IPS-NIHi11 (cell line): ENCODE results near the gene HGF.
A peak's percentile ranks its signal among the peaks of the same experiment; 100 is the strongest.
"Not testable (repeated sequence)": the region's sequence is repeated elsewhere in the genome, so short reads cannot be mapped to it uniquely, and the experiment has no call there.

ENCODE experiments used
- DNase-seq: peaks from one replicate; pipeline ENCODE4 v3.0.0; 2012; ENCODE audit warnings: mixed read lengths, low spot score

HGF gene

DNA sequence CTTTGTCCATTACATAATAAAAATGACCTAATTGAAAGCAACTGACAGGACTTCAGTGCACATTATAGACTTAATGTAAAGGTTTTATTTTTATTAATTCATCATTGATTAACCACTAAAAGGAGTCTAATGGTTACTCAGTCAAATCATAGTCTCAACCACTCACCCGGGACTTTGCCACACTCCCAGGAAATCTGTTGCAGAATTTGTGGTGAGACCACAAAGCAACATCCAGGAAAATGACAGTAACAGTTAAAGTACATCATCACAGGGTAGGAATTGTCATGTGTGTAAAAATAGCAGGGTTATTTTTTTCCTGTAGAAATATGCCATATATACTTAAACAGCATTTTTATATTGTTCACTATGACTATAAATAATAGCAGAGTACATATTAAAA lies 6.3 kb upstream of the HGF start:
- DNase-seq: no peak

DNA sequence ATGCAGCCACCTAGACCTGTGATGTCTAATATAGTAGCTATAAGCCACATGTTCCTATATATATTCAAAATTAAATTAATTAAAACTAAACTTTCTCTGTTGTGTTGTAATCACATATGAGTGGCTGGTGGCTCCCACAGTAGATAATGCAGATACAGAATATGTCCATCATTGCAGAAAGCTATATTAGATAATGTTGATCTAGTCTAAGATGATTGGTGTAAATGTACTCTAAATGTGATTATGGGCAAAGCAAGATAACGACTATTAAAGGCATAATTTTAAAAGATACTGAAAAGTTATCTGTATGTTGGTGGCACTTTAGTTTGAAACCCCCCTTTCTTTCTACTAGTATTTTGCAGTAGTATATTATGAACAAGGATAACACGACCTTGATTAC lies 5.7 kb upstream of the HGF start:
- no peak for DNase-seq

DNA sequence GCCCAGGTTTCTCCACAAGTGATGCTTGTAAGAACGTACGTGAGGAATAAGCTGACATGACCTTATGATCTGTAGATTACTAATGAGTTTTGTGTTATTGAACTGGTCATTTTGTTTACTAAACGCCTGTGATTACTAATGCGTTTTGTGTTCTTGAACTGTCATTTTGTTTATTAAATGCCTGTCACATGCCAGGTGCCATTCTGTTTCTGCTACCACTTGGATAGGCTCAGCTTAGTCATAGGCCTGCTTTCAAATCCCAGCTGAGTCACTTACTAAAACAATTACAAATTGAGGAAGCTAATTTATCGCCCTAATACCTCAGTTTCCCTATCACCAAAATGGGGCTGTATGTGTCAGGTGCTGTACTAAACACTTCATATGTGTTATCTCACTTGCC lies 4.7 kb upstream of the HGF start:
- DNase-seq: no peak

DNA sequence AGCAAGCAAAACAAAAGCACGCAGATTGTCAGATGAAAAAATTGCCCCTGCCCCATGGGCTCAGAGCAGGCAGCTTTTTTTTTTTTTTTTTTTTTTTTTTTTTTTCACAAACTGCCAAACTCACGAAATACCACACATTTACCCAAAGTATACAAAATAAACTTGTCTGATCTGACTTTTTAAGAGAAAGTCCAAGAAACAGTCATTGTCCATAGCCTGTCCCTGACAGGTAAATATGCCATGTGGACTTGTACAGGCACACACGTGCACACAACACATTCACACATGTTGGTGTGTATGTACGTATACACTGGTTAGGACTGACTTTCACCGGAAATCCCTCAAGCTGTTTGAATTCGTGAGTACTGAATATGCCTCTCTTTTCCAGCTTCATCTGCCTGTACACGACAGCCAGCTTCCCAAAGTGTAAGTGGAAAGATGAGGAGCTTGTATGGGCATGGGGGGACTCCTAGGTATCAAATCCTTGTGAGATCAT lies 929 bp upstream of the HGF start:
- DNase-seq: no peak

DNA sequence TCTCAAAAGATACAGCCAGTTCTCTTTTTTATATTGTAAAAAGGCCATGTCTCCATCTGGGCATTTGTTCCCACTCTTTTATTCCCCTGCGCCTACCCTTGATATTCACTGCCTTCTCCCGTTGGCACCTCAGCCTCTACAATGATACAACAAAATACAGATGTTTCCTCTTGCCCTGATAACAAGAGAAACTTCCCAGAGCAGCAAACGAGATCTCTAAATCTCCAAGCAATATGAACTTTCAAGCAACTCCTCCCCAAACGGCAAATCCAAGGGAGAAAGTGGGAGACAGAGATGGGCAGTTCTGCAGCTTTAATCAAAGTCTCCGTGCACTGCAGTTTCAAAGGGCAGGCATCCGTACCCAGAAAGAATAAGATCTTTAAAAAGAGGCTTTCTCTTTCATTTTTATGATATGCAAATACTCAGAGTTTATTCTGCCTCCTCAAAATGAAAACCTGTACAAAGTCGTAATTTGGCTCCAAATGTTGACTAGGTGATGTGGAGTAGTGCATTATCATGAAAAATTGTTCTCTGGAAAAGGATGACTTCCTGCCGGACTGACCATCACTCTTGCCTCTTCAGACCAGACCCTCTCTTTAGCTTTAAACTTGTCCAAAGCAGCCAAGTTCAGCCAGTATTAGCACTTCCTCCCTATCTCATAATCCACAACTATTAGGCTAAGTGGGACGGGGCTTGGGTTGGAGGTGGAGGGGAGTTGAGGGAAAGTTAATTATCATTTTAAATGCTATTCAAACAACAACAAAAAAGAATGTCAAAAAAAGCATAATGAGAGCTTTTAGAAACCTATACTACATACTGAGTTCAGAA lies 682 bp downstream of the HGF start:
- no peak for DNase-seq

DNA sequence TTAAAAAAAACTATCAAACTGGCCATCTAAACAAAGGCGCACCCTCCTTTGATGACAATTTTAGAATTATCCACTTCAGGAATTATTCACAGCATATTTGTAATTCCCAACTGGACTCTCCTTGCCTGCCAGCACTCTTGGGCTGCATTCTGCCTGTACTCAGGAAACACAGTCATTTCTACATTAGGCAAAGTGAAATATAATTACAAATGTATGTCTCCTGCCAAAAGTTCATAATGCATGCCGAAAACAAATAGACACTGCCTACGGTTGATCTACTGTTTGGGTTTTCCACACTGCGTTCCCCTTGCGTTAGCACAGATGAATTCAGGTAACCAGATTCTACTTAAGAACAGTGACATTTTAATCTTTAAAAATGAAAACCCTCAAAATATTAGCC lies 1.9 kb downstream of the HGF start:
- DNase-seq: no peak

DNA sequence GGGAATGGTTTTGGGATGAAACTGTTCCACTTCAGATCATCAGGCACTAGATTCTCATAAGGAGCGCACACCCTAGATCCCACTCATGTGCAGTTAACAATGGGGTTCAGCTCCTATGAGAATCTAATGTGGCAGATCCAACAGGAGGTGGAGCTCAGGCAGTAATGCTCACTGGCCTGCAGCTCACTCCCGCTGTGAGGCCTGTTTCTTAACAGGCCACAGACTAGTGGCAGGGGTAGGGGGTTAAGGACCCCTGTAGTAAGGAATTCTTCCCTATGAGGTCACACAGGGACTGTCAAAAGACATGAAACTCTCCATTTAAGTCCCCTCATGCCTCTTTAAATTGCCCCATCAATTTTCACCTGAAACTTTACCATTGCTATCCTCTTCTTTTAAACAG lies 8.0 kb downstream of the HGF start:
- peak; percentile 19 for DNase-seq

DNA sequence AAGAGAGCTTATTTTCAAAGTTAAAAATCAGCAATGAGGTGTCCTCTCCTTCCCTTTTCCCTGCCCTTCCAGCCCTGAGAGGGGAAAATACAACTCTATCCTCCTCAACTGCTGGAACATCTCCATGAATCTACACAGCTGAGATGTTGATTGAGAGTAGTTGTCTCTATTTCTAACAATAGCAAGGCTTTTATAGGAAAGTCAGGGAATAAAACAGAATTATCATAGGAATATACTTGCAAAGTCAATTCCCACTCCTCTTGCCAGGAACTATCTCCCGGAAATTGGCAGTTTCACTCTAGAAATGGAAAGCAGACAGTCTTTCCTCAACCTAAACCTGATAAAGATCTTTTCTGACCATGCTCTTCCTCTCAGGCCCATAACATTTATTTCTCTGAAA lies 8.8 kb downstream of the HGF start:
- DNase-seq: no peak

DNA sequence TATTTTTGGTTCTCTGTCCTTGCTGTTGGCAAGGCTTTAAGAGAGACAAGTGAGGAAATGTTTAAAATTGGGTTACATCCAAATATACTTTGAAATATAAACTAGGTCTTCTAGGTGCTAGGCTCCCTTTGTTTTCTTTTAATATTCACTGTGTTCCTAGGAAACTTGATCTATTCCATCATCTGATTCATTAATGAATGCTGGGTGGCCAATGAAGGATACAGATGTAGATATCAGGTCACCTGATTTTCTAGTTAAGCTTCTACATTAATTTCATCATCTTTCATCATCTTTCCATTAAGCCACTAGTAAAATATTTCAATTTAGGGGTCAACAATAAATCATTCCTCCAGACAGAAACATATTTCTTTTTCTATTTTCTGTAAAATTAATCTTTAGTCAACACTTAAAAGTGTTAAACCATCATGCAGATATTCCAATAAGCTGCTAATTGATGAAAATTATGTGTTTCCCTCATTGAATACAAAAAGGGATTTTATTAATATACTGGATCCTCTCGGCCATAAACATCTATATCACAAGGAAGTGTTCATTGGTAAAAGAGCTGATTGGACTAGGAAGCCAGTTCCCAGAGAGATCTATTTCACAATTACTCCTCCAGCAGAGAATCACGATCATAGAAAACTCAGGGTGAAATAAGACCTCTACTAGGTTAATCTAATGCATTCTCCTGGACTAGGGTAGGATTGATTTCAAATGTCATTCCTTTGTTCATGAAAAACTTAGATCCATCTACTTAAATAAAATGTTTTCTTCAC lies 14.7 kb downstream of the HGF start:
- DNase-seq: no peak

DNA sequence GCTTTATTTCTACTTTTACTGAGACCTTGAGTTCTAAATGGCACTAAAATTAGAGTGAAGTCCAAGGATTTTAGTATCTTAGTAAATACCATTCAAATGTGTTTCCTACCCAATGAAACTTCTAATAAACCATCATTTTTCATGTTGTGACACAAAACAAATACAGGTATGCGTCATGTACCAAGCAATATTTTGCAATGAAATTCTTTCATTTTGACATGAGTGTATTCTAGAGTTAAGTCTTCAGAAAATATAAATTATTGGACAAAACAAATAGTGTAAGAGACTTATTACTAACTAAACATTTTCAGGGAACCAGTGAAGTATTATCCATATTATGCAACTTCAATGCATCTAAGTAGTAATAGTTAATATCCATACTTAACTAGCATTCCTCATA lies 16.5 kb downstream of the HGF start:
- no peak for DNase-seq

DNA sequence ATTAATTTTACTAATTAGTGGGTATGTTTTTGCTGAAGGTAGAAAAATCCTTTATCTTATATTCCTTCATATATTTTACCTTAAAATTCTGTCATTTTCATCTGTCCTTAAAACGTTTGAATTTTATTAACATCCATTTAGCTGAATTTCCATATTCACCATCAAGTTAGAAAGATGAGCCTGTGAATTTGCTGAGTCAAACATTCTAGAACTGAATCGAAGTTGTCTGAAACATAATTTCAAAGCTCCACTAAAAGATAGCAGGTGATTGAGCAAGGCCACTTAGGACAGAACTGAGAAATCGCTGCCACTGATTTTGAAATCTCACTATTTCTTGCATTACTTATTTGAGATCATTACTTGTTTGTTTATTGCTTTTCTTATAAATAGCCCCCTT lies 17.5 kb downstream of the HGF start:
- DNase-seq: no peak

DNA sequence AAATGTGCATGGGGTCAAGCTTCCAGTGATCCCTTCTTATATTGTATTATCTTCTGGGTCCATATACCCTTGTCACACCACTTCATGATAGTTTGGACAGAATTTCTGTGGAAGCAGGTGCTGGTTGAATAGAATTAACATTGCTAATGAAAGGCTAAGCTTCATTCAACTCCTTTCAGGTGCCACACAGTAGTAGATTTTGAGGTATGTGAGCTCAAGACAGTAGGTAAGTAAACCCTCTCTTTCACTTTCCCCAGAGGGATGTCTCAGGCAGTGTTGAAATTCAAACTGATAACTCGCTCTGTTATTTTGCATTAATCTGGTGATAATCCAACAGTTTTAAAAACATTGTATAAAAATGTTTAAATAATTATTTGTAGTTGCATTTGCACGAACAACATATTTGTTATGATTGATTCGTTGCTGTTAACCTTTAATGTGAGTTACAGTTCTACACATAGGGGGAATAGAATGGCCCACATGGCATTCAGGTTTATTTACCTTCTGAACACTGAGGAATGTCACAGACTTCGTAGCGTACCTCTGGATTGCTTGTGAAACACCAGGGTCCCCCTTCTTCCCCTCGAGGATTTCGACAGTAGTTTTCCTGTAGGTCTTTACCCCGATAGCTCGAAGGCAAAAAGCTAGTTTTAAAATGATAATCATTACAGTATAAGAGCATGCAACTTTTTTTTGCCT lies 18.1 kb downstream of the HGF start:
- no peak for DNase-seq

DNA sequence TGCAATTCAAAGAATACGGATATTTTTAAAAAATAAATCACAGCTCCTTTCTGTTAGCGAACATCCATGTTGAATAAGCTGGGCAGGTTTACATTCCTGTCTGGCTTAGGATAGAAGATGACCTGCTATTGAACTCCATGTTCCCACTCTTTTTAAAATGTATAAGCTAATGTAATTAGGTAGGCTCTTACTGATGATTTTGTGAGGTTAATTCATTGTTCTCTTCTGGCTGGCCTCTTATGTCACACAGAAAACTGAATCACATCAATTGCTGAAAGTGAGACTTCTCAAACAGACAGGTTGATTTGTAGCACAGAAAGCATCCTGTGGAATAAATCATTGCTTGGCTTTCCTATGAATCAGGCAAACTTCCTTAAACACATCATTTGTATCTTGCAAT lies 24.2 kb downstream of the HGF start:
- DNase-seq: no peak

DNA sequence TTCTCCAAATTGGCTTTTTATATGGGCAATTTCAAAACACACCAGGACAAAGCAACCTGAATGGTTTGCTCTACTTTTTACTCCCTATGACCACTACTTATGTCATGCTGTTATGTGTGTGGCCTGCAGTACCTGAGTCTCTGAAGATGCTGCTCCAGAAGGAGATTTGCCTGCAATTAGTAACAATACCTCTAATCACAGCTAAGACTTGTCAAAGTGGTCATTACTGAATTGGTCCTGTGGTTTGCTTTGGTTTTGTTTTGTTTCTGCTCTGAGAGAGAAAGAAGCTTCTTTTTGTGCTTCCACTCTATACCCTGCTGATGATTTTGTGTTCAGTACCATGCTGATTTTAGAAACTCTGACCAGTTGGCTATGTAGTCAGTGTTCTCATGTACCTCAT lies 25.5 kb downstream of the HGF start:
- no peak for DNase-seq

DNA sequence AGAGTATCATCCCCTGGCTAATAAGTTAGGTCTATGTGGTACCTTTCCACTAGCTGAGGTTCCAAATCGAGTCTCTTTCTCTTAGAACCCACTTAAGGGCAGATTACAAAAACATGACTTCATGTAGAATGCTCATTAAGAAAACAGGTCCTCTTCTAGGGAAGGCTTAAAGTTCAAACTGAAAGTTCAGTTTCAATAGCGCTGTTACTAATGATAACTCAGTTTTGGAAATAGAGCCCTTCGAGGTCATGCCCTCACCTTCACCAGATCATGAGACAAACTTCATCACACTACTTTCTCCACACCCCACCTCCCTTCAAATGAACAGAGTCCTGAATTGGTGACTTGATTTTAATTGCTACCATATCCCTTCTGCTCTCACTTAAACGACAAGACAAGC lies 26.2 kb downstream of the HGF start:
- DNase-seq: no peak

DNA sequence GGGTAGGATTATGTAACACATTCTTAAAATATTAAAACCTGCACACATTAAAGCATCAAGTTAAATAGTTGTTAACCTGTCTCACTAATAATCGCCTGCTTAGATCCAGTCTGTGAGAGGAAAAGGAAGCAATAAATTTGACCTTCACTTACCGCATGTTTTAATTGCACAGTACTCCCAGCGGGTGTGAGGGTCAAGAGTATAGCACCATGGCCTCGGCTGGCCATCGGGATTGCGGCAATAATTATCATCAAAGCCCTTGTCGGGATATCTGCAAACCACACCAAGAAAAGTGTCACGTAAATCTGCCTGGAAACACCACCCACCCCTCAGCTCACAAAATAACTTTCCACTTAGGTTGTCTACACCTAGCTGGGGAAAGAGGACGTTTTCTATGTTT lies 26.6 kb downstream of the HGF start:
- DNase-seq: no peak

DNA sequence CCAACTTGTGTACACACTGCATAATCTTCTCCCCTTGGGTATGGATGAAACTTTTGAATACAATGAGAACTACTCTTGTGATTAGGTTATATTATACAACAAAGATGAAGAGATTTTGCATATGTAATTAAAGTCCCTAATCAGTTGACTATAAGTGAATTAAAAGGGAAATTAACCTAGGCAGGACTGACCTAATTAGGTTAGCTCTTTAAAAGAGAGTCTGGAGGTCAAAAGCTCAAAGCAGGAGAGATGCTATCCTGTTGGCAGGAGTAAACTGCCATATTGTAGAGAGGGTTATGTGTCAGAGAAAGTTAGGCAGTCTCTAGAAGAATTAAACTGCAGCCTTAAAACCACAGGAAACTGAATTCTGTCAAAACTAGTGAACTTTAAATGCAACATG lies 29.4 kb downstream of the HGF start:
- no peak for DNase-seq

DNA sequence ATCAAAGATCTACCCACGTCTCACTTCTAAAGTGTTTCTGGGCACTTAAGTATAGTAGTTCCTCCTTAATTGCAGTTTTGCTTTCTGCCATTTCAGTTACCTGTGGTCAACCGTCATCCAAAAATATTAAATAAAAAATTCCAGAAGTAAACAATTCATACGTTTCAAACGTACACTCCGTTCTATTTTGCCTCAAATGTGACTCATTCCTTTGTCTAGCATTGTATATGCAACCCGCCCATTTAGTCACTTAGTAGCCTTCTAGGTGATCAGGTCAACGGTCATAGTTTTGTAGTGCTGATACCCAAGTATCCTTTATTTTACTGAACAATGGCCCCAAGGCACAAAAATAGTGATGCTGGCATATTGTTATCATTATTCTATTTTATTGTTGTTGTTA lies 33.8 kb downstream of the HGF start:
- DNase-seq: no peak

DNA sequence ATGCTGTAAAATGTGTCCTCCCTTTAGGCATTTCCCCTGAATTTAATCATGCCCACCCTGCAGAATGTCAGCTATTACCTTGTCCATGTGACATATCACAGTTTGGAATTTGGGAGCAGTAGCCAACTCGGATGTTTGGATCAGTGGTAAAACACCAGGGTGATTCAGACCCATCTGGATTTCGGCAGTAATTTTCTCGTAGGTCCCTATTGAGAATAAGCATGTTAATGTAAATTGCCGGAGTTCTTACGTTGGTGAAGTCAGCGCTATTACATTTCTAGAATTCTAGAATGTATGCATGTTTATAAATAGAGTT lies 44.1 kb downstream of the HGF start:
- no peak for DNase-seq

DNA sequence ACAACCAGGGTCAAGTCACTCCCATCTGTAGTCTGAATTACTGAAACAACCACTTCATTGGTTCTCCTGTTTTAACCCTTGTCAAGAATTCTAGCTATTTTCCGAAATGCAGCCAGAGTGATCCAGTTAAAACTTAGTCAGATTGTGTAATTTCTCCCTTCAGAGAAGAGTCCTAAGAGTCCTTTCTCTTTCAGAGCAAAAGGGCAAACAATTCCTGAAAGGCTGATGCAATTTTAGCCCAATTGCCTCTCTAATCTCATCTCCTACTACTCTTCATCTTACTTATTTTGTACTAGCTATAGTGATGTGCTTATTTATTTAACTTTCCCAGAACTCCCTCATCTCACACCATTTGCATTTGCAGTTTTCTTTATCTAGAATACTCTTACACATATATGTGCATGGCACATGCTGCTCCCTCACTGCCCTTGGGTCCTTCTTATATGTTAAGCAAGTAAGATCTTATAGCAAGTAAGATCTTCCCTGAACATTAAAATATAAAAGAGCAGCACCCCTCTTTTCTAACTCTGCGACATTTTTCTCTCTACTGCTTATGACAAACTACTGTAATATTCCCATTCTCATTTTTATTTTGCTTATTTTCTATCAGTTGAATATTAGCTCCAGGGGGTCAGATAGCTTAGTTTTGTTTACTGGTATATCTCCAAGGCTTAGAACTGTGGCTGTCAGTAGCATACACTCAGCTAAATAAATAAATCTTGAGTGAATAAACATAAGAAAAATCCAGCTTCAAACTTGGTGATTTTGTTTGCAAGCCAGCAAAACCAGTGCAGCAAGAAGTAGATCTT lies 44.6 kb downstream of the HGF start:
- no peak for DNase-seq

DNA sequence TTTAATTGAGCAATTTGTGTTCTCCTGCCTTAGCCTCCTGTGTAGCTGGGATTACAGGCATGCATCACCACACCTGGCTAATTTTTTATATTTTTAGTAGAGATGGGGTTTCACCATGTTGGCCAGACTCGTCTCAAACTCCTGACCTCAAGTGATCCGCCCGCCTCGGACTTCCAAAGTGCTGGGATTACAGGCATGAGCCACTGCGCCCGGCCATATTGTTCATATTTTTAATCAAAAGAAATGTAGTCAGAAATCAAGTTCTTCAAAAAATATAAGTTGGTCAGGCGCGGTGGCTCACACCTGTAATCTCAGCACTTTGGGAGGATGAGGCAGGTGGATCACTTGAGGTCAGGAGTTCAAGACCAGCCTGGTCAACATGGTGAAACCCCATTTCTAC lies 47.6 kb downstream of the HGF start:
- DNase-seq: not testable (repeated sequence)

DNA sequence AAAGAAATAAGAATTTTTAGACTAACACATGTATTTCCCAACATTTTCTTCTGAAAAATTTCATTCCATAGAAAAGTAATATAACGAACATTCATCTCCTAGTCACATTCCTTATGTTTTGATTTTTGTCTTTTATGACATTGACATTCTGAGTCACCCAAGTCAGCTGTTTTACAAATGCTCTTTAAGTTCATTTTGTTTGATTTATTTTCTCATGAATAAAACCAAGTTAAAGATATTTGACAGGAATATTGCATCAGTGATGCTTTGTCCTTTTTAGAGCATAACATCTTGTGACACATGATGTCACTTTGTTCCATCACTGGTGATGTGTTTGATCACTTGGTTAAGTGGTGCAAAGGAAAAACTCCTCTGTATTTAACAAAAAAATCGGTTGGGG lies 48.4 kb downstream of the HGF start:
- no peak for DNase-seq
